Daoy (cell line): ENCODE data around the gene PEX26. TPM values are rescaled to one million over a fixed set of nuclear protein-coding genes. Genes with fewer than 3 reads are reported as not detected.
"Not testable (repeated sequence)": the region's sequence is repeated elsewhere in the genome, so short reads cannot be mapped to it uniquely, and the experiment has no call there.

Experiments used
- DNase-seq: peaks from one replicate; pipeline ENCODE4 v3.0.0-alpha.2; 2015; ENCODE audit warnings: low read depth
- total RNA-seq: library from RNA; depleted of rRNA; stranded (reverse); fragments of >200 nt; shearing (Covaris generic); gene quantifications from 2 replicates; pipeline ENCODE4 v1.2.3, GENCODE V29; 2014

The PEX26 gene
- total RNA-seq, 1 experiment from 2014 or later, result 20.8 TPM

DNA sequence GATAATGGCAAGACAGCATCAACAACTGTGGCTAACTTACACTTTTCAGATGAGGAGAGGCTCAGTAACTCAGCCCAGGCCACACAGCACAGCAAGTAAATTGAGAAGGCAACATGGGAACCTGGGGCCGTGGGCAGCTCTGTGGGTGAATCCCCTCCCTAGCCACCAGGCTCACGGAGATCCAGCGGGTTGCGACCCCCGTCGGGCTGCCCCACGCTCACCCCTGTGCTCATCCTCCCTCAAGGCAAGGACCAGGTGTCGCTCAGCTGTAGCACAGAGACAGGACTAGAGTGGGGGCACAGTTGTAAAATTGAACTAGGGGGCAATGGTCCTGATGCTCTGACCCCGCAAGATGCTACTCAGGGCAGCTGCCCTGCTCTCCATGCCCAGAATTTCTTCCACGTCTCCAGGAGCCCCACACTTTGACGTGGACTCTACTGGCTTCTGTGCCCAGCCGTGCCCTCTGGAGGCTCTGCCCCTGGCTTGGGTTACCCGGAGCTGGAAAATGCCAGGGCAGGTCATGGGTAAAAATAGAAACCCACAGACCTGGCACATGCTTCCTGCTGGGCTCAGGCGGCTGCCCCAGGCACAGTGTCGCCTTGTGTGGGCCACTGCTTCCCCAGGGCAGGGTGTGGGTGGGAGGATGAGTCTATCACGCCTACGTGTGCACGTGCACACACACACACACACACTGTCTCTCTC, 41.8 kb downstream of the PEX26 start:
- no peak for DNase-seq

DNA sequence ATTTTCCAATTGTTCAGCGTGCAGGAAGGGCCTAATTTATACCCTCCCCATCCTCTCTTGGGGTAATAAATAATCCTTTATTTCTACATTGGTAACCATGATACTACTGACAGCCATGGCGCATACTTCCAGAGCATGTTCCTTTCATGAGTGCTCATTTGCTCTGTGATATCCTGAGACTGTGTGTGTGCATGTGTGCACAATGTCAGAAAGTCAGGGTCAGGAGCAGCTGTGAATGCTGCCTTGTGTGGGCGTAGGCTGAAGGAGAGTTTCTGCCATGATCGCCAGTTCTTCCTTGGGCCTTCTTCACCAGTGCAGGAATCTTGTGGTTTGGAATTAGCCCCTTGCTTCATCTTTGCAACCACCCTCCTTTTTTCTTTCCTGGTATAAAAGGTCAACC, 43.1 kb downstream of the PEX26 start:
- DNase-seq, result no peak

DNA sequence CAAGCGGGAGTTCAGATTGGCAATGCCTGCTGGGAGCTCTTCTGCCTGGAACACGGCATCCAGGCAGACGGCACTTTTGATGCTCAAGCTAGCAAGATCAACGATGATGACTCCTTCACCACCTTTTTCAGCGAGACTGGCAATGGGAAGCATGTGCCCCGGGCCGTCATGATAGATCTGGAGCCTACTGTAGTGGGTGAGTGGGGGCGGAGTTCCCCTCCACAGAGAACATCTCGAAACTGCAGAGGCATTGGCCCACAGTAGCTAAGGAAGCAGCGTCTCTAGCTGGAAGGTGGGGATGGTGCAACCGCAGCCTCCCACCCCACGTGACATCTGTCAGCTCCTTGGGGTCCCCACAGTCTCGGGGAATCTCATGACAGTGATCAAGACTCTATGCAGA, 43.7 kb downstream of the PEX26 start:
- no peak for DNase-seq

DNA sequence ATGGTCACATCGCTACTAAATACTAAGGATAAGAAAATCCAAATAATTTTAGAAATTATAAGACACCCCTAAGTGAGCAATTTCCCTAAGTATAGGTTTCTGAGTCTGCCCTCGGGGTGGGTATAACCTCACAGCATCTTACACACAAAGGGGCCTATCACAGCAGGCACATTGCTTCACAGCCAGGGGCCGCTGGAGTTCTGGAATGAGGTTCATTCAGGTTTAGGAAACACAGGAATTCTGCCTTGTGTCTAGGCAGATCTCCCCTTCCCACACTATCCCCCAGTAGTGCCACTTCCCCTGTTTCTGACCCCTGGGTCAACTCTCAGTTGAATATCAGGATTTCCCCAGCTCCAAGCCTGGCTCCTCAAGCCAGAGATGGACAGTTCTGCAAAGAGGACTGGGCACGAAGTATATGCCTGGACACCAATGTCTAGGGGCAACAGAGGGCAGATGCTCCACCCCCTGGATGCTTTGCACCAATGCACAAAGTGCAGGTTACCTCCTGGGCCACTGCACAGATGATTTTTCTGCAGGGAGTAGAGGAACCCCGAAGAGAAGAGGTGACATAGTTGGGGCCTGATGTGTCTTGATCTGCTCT, 44.3 kb downstream of the PEX26 start:
- no peak for DNase-seq

GRCh38 chr22:18123476-18124025, 45.8 kb downstream of the PEX26 start:
- not testable (repeated sequence) for DNase-seq

DNA sequence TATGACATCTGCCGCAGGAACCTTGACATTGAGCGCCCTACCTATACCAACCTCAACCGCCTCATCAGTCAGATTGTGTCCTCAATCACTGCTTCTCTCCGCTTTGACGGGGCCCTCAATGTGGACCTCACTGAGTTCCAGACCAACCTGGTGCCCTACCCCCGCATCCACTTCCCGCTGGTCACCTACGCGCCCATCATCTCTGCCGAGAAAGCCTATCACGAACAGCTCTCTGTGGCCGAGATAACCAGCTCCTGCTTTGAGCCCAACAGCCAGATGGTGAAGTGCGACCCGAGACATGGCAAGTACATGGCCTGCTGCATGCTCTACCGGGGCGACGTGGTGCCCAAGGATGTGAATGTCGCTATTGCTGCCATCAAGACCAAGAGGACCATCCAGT, 48.8 kb downstream of the PEX26 start:
- no peak for DNase-seq

GRCh38 chr22:18130018-18130417, 52.2 kb downstream of the PEX26 start:
- DNase-seq, result no peak

DNA sequence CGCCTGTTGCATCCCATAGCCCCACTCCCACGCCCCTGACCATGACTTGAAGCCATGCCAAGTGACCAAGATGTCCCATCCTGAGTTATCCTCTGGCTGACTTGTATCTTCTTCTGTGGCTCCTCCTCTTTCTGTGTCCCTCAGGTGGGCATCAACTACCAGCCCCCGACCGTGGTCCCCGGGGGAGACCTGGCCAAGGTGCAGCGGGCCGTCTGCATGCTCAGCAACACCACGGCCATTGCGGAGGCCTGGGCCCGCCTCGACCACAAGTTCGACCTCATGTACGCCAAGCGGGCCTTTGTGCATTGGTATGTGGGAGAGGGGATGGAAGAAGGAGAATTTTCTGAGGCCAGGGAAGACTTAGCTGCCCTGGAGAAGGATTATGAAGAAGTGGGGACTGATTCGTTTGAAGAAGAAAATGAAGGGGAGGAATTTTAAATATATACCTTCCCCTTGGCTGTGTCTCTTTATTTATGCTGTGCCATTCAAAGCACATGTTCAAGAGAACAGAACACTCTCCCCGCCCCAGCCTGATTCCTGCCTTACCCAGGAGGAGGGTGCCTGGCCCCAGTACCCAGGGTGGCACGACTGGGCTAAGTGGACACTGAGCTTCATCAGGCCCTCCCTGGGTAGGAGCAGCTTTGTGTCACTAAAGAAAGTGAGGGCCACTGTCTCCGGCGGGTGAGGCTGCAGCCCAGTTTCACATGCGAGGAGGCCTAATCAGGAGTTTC, 53.1 kb downstream of the PEX26 start:
- no peak for DNase-seq

DNA sequence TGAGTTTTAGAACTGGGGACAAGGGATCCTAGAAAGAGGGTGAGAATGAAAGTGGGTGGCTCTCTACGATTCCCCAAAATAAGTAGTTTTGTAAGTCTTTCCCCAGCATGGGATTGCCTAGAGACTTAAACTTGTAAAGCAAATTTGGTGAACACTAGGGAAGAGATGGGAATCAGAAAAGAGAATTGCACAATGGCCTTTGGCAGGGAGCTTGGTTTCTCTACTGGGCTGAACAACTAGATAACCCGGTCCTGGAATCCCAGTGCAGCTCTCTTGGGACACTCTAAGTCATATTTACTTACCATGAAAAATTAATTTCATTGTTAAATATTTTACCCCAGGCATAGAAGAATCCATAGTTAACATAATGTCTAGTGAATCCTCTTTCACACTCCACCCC, 55.7 kb downstream of the PEX26 start:
- DNase-seq, result no peak

DNA sequence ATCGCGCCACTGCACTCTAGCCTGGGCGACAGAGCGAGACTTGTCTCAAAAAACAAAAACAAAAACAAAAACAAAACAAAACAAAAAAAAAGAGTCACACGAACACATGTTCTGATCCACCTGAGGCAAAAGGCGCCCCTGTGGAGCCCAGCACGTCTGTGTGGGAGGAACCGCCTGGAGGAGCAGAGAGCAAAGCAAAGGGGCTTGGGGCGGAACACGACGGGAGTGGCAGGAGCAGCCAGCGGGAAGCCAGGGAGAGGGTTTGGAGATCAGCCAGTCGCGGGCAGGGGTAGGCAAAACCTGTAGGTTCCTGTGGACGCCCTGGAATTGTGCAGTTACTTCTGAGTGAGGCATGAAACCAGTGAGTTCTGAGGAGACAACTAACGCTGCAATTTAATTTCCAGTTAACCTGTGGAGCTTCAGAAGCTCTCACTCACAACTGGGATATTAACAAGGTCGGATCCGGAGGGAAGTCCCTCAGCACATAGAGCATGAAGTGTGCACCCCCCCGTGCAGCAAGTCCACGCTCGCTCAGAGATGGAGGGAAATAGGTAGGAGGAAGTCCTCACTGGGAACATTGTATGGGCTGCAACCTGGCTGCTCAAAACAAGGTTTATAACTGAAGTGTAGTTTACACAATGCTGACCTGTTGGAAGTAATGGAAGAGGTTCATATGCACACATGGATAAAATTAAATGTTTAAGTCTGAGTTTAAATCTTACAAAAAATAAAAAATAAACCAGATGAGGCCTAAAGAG, 59.0 kb downstream of the PEX26 start:
- no peak for DNase-seq

GRCh38 chr22:18141004-18141403, 63.2 kb downstream of the PEX26 start:
- DNase-seq, result not testable (repeated sequence)

- no peak for DNase-seq
Measured at GRCh38 chr22:18144105-18144504, 66.3 kb downstream of the PEX26 start.

DNA sequence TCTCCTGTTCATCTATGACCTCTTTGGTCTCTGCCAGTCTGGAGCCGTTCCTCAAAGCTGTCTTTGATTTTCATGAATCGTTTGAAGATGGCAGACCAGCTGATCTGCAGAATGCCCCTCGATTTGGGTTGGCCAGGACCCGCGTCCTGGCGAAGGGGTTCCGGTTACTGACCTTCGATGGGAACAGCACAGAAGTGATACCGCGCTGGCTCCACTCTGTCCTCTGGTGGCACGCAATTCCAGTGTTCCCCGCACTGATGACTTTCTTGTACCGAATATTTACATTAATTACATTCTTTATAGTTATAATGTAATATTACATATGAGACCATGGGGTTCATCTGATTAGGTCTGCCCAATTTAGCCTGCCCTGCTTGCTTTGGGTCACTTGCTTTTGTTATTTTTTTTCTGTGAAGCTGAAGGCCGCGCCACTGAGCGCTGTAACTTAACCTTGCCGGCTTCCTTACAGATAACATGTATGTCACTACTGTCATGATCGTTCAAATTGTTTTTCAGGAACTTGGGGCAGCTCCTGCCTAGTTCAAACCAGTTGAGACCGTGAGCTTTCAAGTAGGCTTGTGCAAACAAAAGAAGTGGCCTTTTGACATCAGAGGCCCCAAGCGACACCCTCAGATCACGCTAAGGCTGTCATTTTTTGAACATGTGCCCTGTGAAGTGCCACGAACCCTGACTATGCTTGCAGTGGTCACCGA, 68.0 kb downstream of the PEX26 start:
- DNase-seq, result no peak

DNA sequence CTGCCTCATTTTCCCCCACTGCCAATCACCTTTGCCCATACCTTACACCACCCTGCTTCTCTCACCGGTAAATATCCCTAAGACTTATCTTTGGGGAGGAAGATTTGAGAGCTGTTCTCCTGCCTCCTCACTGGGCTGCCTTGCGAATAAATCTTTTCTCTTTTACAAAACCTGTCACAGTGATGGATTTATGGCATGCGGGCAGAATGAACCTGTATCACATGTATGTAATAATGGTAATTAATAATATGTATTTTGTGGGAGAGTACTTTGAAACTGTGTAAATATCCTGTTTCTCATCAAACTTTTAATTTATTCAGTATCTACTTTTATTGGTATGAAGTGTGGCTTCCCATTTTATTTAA, 68.6 kb downstream of the PEX26 start:
- DNase-seq, result no peak

- no peak for DNase-seq
Measured at GRCh38 chr22:18147791-18148190, 70.0 kb downstream of the PEX26 start.

- no peak for DNase-seq
Measured at GRCh38 chr22:18148293-18148965, 70.6 kb downstream of the PEX26 start.

DNA sequence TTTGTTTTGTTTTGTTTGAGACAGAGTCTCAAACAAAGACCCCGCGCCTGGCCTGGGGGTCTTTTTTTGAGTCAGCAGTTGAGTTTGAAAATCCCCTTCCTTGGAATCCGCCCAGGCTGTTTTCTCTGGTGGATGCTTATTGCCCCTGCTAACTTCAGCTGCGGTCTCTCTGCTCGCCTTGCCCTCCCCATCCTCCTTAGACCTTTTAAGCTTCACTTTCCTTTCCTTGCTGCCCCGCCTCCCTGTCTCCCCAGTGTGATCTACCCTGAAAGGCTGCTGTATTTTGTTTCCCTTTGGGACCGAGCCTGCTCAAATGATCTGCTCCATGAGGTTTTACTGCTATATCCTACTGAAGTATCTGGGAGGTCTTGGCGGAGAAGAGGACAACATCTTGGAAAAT, 74.7 kb downstream of the PEX26 start:
- DNase-seq, result no peak

GRCh38 chr22:18154821-18155390, 77.1 kb downstream of the PEX26 start:
- no peak for DNase-seq
